NCI-H510A treated with DMSO at 0.1 percent for 48 hours (cell line): Measurements from ENCODE around the gene BPI.
"Not testable (repeated sequence)": the region's sequence is repeated elsewhere in the genome, so short reads cannot be mapped to it uniquely, and the experiment has no call there.

ENCODE experiments used
- DNase-seq: peaks from one replicate; lab custom pipeline; 2025; lab: John Stamatoyannopoulos, UW

The BPI gene

GRCh38 chr20:38336726-38337125 lies 32.8 kb downstream of the BPI start:
- no peak for DNase-seq

DNA sequence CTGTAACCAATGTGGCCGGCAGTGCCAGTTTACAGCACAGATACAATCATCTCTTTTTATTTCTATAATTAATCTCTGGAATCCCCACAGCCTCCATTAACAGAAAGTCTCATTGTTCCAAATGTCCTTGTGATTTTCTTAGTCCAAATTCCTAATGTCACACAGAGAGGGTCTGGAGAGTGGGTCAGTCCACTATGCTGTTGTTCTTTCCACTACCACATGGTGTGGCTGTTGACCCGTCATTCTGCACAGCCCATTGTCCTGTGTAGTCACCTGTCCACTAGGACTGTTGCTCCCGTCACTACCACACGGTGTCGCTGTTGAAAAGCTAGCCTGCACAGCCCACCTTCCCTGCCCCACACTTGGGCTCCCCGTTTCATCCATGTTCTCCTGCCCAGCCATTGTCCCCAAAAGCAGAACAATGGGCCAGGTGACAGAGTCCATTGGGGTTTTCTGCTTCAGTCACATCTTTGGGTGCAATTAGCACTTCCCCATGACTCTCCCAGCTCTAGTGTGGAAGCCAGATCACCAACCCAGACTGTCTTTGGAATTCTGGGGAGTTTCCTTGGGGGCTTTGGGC lies 33.7 kb downstream of the BPI start:
- no peak for DNase-seq

GRCh38 chr20:38338849-38339520 lies 35.0 kb downstream of the BPI start:
- peak; percentile 16 for DNase-seq

DNA sequence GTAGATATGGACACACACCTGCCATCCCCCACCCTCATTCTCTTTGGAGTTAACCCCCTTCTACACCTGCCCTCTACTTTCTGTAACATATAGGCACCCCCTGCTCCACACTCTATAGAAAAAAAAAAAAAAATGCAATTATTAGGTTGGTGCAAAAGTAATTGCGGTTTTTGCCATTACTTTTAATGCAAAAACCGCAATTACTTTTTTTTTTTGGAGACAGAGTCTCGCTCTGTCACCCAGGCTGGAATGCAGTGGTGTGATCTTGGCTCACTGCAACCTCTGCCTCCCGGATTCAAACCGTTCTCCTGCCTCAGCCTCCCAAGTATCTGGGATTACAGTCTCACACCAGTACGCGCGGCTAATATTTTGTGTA lies 35.6 kb downstream of the BPI start:
- not testable (repeated sequence) for DNase-seq

DNA sequence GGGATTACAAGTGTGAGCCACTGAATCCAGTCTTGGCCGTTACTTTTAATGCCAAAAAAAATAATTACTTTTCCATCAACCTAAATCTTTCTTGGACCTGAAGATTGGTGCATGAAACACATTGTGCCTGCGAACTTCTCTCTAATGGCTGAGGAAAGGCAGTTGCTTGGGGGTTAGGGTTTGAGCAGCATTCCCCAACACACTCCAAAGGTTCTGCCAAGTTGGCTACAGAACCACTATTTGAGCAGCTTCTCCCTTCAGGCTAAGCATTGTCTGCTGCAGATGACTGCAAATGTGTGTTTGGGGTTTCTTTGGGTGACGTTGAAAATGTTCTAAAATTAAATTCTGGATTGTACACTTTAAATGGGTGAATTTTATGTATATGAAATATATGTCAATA lies 36.0 kb downstream of the BPI start:
- no peak for DNase-seq

- no peak for DNase-seq
Measured at GRCh38 chr20:38340693-38341092, 36.7 kb downstream of the BPI start.

DNA sequence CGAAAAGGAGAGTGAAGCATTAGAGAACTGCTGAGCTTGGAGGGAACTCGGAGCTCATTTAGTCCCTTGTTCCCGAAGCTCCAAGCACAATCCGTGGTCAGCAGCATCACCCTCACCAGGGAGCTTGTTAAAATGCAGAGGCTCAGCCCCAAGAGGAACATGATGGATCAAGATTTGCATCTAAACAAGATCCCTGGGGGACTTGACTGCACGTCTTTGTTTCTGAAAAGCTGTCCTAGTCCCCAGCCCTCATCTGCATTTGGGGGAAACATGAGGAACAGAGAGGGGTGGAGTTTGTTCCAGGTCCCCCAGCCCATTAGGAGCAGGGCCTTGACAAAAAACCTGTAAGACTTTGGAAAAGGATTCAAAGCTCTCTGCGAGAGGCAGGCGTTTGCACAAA lies 38.3 kb downstream of the BPI start:
- DNase-seq, result no peak

DNA sequence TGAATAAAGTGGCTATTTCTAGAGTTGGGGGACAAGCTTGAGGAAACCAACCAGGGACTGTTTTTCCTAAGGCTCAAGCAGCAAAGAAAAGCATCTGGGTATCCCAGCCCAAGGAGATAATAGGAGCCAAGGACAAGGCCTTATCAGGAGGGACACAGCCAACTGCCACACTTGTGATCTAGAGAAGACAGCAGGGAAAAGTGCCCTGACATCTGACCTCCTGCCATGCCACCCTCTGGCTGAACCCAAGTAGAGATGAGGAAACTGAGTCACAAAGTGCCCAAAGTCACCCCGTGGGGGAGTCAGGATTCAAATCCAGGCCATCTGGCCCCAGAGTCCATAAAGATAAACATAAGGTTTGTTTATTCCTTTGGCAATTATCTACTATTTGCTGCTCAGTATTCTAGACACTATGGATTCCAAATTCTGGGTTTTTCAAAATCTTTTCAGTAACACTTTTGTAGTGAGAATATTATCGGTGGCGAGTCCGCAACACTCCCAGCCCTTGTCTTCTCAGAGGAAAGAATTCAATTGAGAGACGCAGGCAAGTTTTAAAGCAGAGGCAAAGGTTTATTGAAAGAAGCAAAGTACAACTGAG lies 38.9 kb downstream of the BPI start:
- DNase-seq, result no peak

GRCh38 chr20:38343311-38344106 lies 39.6 kb downstream of the BPI start:
- no peak for DNase-seq

GRCh38 chr20:38344107-38344701 lies 40.2 kb downstream of the BPI start:
- DNase-seq, result no peak

DNA sequence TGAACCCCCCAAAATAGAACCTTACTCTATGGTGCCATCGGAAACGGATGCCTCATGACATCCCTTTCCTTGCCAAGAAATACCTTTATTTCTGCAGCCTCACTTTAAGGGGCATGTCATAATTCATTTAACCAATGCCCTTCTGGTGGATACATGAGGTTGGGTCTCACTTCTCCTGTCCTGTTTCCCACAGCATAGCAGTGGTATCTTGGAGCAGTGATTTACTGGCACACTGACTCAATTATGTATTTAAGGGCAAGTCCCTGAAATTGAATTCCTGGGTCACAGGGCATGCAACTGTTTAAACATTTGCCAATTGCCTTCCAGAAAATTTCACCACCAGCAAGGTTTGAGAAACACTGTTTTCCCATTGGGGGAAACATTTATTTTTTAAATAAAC lies 41.7 kb downstream of the BPI start:
- no peak for DNase-seq

DNA sequence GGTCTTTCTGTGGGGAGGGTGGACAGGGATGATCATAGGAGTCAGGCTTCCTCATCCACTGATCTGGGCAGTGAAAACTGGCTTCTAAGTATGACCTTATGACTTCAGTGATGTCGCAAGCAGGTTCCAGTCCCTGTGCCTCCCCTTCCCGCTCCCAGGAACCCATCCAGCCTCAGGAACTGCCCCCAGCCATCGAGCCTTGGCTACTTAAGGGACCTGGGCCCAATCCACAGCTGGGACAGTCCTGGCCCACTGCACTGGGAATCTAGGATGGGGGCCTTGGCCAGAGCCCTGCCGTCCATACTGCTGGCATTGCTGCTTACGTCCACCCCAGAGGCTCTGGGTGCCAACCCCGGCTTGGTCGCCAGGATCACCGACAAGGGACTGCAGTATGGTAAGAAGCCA lies 42.3 kb downstream of the BPI start, which contains the start of gene LBP:
TSS of gene LBP (plus strand) at position 236 of the 405 bp plus-strand sequence. CDS start at position 271, 35 bp downstream.
- DNase-seq, result no peak

DNA sequence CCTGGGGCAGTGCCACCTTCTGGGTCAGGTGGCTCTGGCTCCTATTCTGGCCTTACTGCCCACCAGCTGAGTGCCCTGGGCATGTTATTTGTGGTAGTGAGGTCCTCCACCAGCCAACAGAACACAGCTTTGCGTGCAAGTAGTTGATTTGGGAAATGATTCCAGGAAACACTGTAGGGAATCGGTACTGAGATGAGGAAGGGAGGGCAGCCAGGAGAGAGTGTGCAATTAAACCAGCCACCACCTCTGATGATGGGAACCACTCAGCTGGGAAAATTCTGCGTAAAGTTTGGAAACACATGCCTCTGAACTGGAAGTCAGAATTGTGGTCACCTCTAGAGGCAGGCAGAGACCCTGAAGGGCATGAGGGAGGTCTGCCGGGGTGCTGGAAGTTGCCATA lies 42.8 kb downstream of the BPI start:
- DNase-seq, result no peak

GRCh38 chr20:38349856-38350255 lies 45.9 kb downstream of the BPI start:
- DNase-seq, result no peak

DNA sequence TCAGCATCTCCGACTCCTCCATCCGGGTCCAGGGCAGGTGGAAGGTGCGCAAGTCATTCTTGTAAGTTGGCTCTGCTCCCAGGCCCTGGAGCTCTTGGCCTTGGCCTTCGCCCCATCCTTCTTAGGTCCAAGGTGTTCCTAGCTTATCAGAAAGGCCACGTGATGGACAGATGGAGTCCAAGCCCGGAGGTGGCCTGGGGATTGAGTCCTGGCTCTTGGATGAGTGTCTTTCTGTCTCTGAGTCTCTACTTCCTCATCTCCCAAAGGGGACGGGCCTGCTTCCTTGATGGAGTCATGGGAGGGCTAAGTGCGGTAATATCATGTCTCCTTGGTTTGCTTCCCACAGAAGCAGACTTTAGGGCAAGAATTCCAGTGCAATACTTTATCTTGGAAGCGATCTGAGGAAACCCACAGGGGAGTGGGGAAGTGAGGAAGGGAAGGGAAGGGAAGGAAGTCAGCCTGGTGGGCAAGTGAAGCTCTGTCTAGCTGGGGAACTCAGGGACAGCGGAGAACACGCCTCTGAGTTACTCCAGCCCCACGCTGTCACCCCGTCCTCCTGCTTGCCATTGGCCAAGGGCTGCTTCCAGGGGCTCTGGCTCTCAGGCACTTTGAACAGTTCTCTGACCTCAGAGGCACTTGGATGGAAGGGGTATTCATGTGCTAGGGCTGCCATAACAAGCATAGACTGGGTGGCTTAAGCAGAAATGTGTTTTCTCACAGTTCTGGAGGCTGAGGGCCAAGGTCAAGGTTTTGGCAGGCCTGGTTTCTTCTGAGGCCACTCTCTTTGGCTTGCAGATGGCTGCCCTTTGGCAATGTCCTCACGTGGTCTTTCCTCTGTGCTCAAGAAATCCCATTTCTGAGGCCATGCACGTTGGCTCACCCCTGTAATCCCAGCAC lies 47.2 kb downstream of the BPI start:
- no peak for DNase-seq

DNA sequence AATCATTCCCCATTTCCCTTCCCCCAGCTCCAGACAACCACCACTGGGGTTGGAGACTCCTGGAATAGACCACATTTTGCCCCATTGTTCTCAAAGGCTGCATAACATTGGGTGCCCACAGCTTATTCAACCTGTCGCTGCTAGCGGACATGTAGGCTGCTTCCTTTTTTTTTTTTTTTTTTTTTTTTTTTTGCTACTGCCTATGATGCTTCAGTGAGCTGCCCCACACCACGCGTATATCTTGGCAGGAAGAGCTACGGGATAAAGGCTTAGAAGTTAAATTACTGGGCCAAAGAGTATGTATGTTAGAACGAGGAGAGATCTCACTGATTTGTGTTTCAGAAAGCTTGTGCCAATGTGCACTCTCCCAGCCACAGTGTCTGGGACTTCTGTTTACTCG lies 49.4 kb downstream of the BPI start:
- no peak for DNase-seq

GRCh38 chr20:38354227-38354626 lies 50.3 kb downstream of the BPI start:
- no peak for DNase-seq

GRCh38 chr20:38355161-38356012 lies 51.4 kb downstream of the BPI start:
- DNase-seq, result no peak

GRCh38 chr20:38357653-38358207 lies 53.8 kb downstream of the BPI start:
- no peak for DNase-seq

DNA sequence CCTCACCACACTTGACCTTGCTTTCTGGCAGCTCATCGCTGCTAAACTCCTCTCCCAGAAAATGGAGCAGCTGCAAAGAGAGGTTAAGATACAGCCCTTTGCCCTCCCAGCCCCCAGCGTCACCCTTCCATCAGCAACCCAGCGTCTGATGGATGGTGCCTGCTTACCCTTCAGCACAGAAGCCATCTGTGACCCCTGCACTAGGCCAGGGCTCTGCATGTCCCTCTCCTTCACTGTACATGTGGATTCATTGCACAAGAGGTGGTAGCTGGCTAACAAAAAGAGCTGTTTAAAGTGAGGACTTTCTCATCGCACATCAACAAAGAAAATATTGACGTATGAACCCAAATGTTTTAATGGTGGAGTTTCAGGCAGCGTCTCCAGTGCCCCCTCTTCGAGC lies 54.6 kb downstream of the BPI start:
- DNase-seq, result no peak
